ENCODE measurements around the gene CTAGE4. TPM values are rescaled to one million over a fixed set of nuclear protein-coding genes. Genes with fewer than 3 reads are reported as not detected.
"Not testable (repeated sequence)": the region's sequence is repeated elsewhere in the genome, so short reads cannot be mapped to it uniquely, and the experiment has no call there.

CTAGE4 gene, protein sequence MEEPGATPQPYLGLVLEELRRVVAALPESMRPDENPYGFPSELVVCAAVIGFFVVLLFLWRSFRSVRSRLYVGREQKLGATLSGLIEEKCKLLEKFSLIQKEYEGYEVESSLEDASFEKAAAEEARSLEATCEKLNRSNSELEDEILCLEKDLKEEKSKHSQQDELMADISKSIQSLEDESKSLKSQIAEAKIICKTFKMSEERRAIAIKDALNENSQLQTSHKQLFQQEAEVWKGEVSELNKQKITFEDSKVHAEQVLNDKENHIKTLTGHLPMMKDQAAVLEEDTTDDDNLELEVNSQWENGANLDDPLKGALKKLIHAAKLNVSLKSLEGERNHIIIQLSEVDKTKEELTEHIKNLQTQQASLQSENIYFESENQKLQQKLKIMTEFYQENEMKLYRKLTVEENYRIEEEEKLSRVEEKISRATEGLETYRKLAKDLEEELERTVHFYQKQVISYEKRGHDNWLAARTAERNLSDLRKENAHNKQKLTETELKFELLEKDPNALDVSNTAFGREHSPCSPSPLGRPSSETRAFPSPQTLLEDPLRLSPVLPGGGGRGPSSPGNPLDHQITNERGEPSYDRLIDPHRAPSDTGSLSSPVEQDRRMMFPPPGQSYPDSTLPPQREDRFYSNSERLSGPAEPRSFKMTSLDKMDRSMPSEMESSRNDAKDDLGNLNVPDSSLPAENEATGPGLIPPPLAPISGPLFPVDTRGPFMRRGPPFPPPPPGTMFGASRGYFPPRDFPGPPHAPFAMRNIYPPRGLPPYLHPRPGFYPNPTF
- total RNA-seq, result 0.47 TPM in 1 of 3 replicates, not detected in the others
- long read RNA-seq, result 0 reads

DNA sequence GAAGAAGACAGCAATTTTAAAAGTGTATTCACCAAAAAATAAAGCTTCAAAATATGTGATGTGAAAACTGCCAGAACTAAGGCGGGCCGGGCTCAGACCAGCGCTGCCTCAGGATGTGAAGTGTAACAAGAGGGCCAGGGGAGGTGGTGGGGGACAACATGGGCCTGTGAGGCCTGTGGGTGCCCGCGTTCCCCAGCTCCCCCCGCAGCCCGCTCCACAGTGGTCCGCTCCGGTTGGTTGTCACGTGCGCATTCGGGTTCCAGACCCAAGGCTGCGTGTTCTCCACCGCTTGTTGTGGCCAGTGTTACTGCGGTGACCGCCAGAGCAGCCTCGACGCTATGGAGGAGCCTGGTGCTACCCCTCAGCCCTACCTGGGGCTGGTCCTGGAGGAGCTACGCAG, at the start of gene CTAGE4:
TSS of gene CTAGE4 (plus strand) at position 301 of the 400 bp plus-strand sequence. CDS start at position 339, 38 bp downstream.
- not testable (repeated sequence) for H3K9me3 Mint-ChIP-seq (ENCODE audit: low read depth); H3K4me3 Mint-ChIP-seq (ENCODE audit: unreplicated experiment); H3K27me3 Mint-ChIP-seq (ENCODE audit: low read depth); H3K4me1 Mint-ChIP-seq (ENCODE audit: low read depth); H3K27ac Mint-ChIP-seq (ENCODE audit: unreplicated experiment); DNase-seq (ENCODE audit: low spot score); H3K36me3 Mint-ChIP-seq (ENCODE audit: low read depth)

DNA sequence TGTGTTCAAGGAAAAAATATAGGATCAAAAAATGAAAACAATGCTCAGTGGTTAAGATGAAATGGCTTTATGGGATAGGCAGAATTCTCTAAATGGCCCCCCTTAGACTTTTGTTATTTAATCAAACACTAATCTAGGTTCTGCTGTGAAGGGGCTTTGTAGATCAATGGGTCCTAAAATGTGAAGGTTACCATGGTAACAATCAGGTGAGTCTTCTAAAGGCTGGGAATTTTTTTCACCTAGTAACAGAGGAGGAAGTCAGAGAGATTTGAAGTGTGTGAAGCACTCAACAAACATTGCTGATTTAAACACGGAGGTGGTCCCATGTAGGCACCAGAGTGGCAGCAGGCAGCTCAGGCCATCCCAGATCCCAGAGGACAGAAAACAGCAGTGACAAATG, 49.1 kb upstream of the CTAGE4 start:
- TF ChIP-seq, protein P1, sequence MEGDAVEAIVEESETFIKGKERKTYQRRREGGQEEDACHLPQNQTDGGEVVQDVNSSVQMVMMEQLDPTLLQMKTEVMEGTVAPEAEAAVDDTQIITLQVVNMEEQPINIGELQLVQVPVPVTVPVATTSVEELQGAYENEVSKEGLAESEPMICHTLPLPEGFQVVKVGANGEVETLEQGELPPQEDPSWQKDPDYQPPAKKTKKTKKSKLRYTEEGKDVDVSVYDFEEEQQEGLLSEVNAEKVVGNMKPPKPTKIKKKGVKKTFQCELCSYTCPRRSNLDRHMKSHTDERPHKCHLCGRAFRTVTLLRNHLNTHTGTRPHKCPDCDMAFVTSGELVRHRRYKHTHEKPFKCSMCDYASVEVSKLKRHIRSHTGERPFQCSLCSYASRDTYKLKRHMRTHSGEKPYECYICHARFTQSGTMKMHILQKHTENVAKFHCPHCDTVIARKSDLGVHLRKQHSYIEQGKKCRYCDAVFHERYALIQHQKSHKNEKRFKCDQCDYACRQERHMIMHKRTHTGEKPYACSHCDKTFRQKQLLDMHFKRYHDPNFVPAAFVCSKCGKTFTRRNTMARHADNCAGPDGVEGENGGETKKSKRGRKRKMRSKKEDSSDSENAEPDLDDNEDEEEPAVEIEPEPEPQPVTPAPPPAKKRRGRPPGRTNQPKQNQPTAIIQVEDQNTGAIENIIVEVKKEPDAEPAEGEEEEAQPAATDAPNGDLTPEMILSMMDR (IDR thresholded peaks at IDR 0.05), result no peak
- Mint-ChIP-seq H3K4me3 (ENCODE audit: unreplicated experiment) (no peak overlapping the region), H3K27ac (ENCODE audit: unreplicated experiment) (no peak overlapping the region), H3K4me1 (ENCODE audit: low read depth) (no peaks in the 10 kb centered on the region), H3K27me3 (ENCODE audit: low read depth) (peaks cover 21% of the 10 kb centered on the region), H3K36me3 (ENCODE audit: low read depth) (no peaks in the 10 kb centered on the region), H3K9me3 (ENCODE audit: low read depth) (no peaks in the 10 kb centered on the region)
- DNase-seq (ENCODE audit: low spot score), result no peak

DNA sequence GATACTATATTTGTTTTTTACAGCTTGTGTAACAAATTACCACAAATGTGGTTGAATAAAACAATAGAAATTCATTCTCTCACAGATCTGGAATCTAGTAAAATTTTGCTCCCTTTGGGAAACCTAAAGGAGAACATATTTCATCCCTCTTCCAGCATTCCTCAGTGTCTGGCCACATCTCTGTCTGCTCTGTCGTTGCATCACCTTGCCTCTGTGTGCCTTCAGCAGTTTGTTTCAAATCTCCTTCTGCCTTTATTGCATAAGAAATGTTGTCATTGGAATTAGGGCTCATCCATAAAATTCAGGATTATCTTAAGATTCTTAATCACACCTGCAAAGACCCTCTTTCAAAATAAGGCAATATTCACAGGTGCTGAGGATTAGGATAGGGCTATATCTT, 45.8 kb upstream of the CTAGE4 start:
- Mint-ChIP-seq H3K27me3 (ENCODE audit: low read depth) (peaks cover 27% of the 10 kb centered on the region), H3K27ac (ENCODE audit: unreplicated experiment) (no peak overlapping the region), H3K4me3 (ENCODE audit: unreplicated experiment) (no peak overlapping the region), H3K9me3 (ENCODE audit: low read depth) (no peaks in the 10 kb centered on the region), H3K4me1 (ENCODE audit: low read depth) (no peaks in the 10 kb centered on the region), H3K36me3 (ENCODE audit: low read depth) (peaks cover 2% of the 10 kb centered on the region)
- TF ChIP-seq, protein P1 (IDR thresholded peaks at IDR 0.05), result no peak
- no peak for DNase-seq (ENCODE audit: low spot score)

DNA sequence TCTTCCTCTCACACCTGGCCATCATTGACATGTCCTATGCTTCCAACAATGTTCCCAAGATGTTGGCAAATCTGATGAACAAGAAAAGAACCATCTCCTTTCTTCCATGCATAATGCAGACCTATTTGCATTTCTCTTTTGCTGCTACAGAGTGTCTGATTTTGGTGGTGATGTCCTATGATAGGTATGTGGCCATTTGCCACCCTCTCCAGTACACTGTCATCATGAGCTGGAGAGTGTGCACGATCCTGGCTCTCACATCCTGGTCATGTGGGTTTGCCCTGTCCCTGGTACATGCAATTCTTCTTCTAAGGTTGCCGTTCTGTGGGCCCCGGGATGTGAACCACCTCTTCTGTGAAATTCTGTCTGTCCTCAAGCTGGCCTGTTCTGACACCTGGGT, 41.1 kb upstream of the CTAGE4 start:
- Mint-ChIP-seq H3K4me1 (ENCODE audit: low read depth) (no peaks in the 10 kb centered on the region), H3K27me3 (ENCODE audit: low read depth) (peaks cover 17% of the 10 kb centered on the region), H3K4me3 (ENCODE audit: unreplicated experiment) (no peak overlapping the region), H3K27ac (ENCODE audit: unreplicated experiment) (no peak overlapping the region), H3K36me3 (ENCODE audit: low read depth) (peaks cover 2% of the 10 kb centered on the region), H3K9me3 (ENCODE audit: low read depth) (peaks cover 7% of the 10 kb centered on the region)
- DNase-seq (ENCODE audit: low spot score), result no peak
- TF ChIP-seq, protein P1 (IDR thresholded peaks at IDR 0.05), result no peak

DNA sequence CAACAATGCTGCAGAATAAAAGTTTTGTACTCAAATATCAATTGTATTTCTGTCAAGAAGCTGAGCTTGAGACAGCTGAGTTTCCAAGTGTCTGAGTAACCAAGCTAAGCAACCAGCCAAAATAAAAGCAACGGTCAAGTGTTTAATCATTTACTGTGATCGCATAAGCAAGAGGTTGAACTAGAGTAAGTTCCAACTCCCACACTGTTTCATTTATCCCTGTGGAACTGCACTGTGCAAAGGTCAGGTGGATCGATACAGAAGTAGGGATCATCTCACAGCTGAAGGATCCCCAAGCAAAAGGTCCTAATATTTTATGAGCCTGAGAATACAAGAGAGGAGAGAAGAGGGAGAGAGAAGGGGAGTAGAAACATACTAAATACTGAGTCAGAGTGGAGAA, 38.8 kb upstream of the CTAGE4 start:
- H3K9me3 Mint-ChIP-seq (ENCODE audit: low read depth), result peaks cover 24% of the 10 kb centered on the region
- H3K36me3 Mint-ChIP-seq (ENCODE audit: low read depth), result peaks cover 8% of the 10 kb centered on the region
- no peaks in the 10 kb centered on the region for H3K4me1 Mint-ChIP-seq (ENCODE audit: low read depth)
- peaks cover 11% of the 10 kb centered on the region for H3K27me3 Mint-ChIP-seq (ENCODE audit: low read depth)
- no peak for DNase-seq (ENCODE audit: low spot score)
- H3K27ac Mint-ChIP-seq (ENCODE audit: unreplicated experiment), result no peak overlapping the region
- H3K4me3 Mint-ChIP-seq (ENCODE audit: unreplicated experiment), result no peak overlapping the region
- TF ChIP-seq, protein P1 (IDR thresholded peaks at IDR 0.05), result no peak
